Glomerular visceral epithelial cell (primary cell): Measurements from ENCODE around the gene PSPN.
A peak's percentile ranks its signal among the peaks of the same experiment; 100 is the strongest.
"Not testable (repeated sequence)": the region's sequence is repeated elsewhere in the genome, so short reads cannot be mapped to it uniquely, and the experiment has no call there.

Experiments
- DNase-seq: peaks from one replicate; pipeline ENCODE4 v3.0.0-alpha.2; 2016; ENCODE audit errors: extremely low spot score

Gene PSPN

GRCh38 chr19:6373096-6373812 lies 2.5 kb downstream of the PSPN start:
- peak; percentile 98 for DNase-seq

GRCh38 chr19:6372594-6373095 lies 3.1 kb downstream of the PSPN start, which contains the start of gene ALKBH7:
Gene ALKBH7, plus strand, starts transcription at chr19:6372794. Its CDS starts 27 bp downstream, at chr19:6372821.
- DNase-seq, result peak; percentile 100

DNA sequence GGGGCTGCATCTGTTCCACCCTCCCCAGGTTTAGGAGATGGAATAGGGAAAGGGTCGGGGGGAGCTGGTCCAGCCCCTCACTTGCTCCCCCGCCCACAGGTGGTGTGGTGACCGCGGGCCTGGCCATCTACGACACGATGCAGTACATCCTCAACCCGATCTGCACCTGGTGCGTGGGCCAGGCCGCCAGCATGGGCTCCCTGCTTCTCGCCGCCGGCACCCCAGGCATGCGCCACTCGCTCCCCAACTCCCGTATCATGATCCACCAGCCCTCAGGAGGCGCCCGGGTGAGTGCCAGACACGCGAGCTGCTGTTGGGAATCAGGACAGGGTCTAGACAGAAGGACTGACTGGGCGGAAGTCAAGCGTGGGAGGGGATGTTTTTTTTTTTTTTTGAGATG lies 11.4 kb downstream of the PSPN start:
- no peak for DNase-seq

- DNase-seq, result no peak
Measured at GRCh38 chr19:6362351-6362801, 13.4 kb downstream of the PSPN start.

- DNase-seq, result no peak
Measured at GRCh38 chr19:6362027-6362350, 13.7 kb downstream of the PSPN start.

DNA sequence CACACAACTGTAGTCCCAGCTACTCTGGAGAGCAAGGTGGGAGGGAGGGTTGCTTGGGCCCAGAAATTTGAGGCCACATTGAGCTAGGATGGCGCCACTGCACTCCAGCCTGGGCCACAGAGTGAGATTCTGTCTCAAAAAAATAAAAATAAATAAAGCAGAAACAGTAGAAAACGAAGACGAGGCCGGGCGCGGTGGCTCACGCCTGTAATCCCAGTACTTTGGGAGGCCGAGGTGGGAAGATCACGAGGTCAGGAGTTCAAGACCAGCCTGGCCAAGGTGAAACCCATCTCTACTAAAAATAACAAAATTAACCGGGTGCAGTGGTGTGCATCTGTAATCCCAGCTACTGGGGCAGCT lies 14.9 kb downstream of the PSPN start:
- not testable (repeated sequence) for DNase-seq

- not testable (repeated sequence) for DNase-seq
Measured at GRCh38 chr19:6360445-6360844, 15.3 kb downstream of the PSPN start.

DNA sequence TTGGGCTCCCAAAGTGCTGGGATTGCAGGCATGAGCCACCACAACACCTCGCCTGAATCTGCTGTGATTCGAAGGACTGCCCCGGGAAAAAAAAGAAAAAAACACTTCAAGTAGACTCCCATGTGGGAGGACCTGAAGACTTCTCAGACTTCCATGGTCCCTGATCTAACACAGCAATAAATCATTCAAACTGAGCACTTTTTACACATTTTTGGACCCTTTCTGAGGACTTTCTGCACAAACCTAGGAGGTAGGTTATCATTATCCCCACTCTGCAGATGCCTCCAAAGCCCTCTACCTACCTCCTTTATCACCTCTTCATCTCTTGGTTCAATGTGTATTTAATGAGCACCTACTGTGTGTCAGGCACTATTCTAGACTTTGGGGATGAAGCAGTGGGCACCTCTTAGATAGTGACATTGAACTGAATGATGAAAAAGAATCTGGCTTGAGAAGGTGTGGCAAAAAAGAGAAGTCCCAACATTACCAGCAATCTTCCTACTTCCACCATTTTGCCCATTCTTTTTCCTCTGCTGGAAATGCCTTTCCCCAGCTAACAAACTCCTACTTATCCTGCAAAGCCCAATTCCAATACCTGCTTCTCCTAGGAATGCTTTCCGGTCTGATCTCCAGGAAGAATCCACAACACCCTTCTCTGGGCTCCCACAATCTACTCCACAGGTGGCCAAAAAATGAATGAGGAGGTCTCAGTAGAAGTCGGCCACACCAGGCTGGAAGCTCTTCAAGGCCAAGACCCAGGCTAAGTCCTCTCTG lies 16.0 kb downstream of the PSPN start:
- no peak for DNase-seq

GRCh38 chr19:6358003-6358402 lies 17.7 kb downstream of the PSPN start:
- DNase-seq, result no peak

- DNase-seq, result no peak
Measured at GRCh38 chr19:6357174-6357573, 18.6 kb downstream of the PSPN start.

- DNase-seq, result not testable (repeated sequence)
Measured at GRCh38 chr19:6355321-6356040, 20.3 kb downstream of the PSPN start.

DNA sequence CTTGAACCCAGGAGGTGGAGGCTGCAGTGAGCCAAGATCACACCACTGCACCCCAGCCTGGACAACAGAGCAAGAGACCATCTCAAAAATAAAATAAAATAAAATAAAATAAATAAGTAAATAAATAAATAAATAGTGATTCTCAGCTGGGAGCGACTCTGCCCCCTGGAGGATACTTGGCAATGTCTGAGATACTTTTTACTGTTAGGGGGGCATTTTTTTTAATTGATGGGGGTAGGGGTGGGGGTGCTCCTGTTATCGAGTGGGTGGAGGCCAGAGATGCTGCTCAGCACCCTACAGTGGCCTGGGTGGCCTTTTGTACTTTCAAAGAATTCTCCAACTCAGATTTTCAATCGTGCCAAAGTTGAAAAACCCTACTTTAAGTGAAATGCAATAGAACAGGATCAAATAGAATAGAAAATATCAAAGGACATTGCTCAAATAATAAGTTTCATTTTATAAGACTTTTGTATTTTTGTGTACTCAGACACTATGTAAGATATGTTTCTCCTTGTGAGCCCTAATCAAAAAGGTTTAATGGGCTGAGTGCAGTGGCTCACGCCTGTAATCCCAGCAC lies 21.5 kb downstream of the PSPN start:
- no peak for DNase-seq

DNA sequence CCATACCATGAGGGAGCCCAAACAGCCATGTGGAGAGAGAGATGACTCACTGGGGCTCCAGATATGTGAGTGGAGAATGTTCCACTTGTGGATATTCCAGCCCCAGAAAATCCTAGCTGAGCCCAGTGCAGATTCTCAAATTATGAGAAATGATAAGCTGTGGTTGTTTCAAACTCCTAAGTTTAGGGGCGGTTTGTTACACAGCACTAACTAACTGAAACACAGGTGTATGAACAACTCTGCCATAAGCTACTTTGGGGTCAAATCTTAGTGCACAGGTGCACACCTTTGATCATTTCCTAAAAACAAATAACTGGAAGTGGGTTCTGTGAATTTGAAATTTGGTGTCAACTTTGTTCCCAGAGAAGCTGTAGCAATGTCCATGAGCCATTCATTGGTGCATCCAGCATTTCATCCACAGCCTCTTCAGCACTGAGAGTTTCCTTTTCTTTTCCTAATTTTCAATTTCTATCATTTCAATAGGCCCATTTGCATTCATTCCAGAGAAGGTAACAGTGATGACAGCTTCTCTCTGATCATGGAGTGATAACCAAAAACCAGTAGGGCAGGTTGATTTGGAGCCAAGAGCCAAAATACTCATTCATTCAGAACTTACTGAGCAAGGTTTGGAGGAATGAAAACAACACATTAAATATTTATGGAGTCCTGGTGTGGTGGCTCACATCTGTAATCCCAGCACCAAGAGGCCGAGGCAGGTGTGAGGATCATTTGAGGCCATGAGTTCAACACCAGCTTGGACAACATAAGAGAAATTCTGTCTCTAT lies 23.2 kb downstream of the PSPN start:
- no peak for DNase-seq

DNA sequence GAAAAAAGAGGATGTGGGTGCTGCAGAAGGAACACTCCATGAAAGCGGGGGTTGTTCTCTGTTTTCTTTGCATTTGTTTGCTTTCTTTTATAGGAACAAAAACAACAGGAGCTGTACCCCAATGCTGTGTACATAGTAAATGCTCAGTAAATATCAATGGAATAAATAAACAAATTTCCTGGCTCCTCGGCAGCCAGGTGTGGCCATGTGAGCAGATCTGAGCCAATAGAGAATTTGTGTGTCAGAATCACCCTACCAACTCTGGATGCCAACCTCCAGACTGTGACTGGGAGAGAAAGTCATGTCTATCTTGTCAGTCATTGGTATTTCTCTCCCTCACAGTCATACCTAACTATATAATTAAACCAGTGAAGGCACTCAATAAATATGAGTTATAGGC lies 25.0 kb downstream of the PSPN start:
- no peak for DNase-seq

- not testable (repeated sequence) for DNase-seq
Measured at GRCh38 chr19:6349271-6349670, 26.5 kb downstream of the PSPN start.

GRCh38 chr19:6343462-6343861 lies 32.3 kb downstream of the PSPN start:
- no peak for DNase-seq

DNA sequence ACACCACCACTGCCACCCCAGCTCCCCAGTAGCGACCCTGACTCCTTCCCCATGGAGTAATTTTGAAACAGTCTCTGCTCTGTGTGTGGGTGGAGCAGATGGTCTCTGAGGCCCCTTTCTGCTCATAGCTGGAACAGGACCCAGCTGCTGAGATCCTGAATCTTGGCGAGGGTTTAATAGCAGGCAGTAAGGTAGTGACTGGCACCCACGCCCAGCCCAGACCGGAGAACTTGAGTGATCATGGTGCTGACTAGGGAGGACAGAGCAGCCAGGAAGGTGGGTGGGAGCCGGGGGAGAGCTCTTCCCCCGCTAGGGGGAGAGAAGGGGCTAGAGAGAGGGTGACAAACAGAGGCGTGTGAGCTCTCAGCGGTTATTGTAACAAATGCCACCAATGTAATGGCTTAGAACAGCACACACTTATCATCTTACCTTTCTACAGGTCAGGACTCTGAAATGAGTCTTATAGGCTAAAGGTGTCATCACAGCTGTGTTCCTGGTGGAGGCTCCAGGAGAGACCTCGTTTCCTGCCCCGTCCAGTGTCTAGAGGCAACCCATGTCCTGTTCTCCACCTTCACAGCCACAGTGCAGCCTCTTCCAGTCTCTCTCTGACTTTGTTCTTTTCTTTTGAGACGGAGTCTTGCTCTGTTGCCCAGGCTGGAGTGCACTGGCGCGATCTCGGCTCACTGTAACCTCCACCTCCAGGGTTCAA lies 35.1 kb downstream of the PSPN start:
- no peak for DNase-seq

GRCh38 chr19:6334490-6335285 lies 41.0 kb downstream of the PSPN start:
- no peak for DNase-seq

GRCh38 chr19:6333439-6333838 lies 42.3 kb downstream of the PSPN start, which contains the start of gene ACER1:
Gene ACER1, minus strand, starts transcription at chr19:6333612. Its CDS starts 61 bp downstream, at chr19:6333551.
- DNase-seq, result no peak

DNA sequence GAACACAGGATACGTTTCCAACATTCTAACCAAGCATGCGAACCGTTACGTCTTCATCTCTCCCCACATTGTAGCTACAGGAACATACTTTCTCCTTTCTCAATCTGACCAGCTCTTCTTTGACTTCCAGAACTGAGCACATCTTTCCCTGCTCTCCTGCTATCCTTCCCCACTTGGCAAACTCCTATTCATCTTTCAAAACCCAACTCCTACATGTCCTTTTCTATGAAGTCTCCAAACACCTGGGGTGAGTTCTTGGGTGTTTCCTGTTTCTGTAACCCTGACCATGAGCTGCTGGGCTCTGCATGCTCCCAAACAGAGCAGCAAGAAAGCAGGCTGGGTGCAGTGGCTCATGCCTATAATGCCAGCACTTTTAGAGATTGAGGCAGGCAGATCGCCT lies 48.9 kb downstream of the PSPN start:
- DNase-seq, result no peak
